Measurements from ENCODE around the gene DDX51.
"Not testable (repeated sequence)": the region's sequence is repeated elsewhere in the genome, so short reads cannot be mapped to it uniquely, and the experiment has no call there.

Gene DDX51

GRCh38 chr12:132116709-132117557 is 27.2 kb downstream of the DDX51 start:
- Mint-ChIP-seq H3K4me1 (ENCODE audit: low read depth) (no peaks in the 10 kb centered on the region), H3K9me3 (no peaks in the 10 kb centered on the region), H3K27me3 (ENCODE audit: low read depth) (no peaks in the 10 kb centered on the region), H3K27ac (no peak overlapping the region), H3K36me3 (ENCODE audit: low read depth) (peaks cover 2% of the 10 kb centered on the region), H3K4me3 (no peak overlapping the region)

- Mint-ChIP-seq H3K9me3 (no peaks in the 10 kb centered on the region), H3K4me3 (no peak overlapping the region), H3K36me3 (ENCODE audit: low read depth) (peaks cover 7% of the 10 kb centered on the region), H3K27ac (no peak overlapping the region), H3K27me3 (ENCODE audit: low read depth) (no peaks in the 10 kb centered on the region), H3K4me1 (ENCODE audit: low read depth) (no peaks in the 10 kb centered on the region)
These were observed 28.6 kb downstream of the DDX51 start for GRCh38 chr12:132115500-132115899.

GRCh38 chr12:132114667-132115066 is 29.5 kb downstream of the DDX51 start:
- H3K9me3 Mint-ChIP-seq, result no peaks in the 10 kb centered on the region
- no peaks in the 10 kb centered on the region for H3K4me1 Mint-ChIP-seq (ENCODE audit: low read depth)
- no peaks in the 10 kb centered on the region for H3K27me3 Mint-ChIP-seq (ENCODE audit: low read depth)
- H3K27ac Mint-ChIP-seq, result no peak overlapping the region
- no peak overlapping the region for H3K4me3 Mint-ChIP-seq
- H3K36me3 Mint-ChIP-seq (ENCODE audit: low read depth), result peaks cover 7% of the 10 kb centered on the region

GRCh38 chr12:132111654-132112304 is 32.3 kb downstream of the DDX51 start:
- Mint-ChIP-seq H3K36me3 (ENCODE audit: low read depth) (peaks cover 7% of the 10 kb centered on the region), H3K27me3 (ENCODE audit: low read depth) (no peaks in the 10 kb centered on the region), H3K9me3 (no peaks in the 10 kb centered on the region), H3K4me1 (ENCODE audit: low read depth) (no peaks in the 10 kb centered on the region), H3K27ac (no peak overlapping the region), H3K4me3 (no peak overlapping the region)

GRCh38 chr12:132110677-132111076 is 33.4 kb downstream of the DDX51 start:
- H3K4me1 Mint-ChIP-seq (ENCODE audit: low read depth), result no peaks in the 10 kb centered on the region
- no peak overlapping the region for H3K4me3 Mint-ChIP-seq
- peaks cover 7% of the 10 kb centered on the region for H3K36me3 Mint-ChIP-seq (ENCODE audit: low read depth)

GRCh38 chr12:132109741-132110140 is 34.4 kb downstream of the DDX51 start:
- H3K9me3 Mint-ChIP-seq, result no peaks in the 10 kb centered on the region

More at GRCh38 chr12:132110677-132111076, 33.4 kb downstream of the DDX51 start:
- Mint-ChIP-seq H3K27ac (no peak overlapping the region), H3K9me3 (no peaks in the 10 kb centered on the region), H3K27me3 (ENCODE audit: low read depth) (no peaks in the 10 kb centered on the region)

GRCh38 chr12:132108211-132108832 is 35.8 kb downstream of the DDX51 start:
- Mint-ChIP-seq H3K4me3 (no peak overlapping the region), H3K27me3 (ENCODE audit: low read depth) (no peaks in the 10 kb centered on the region), H3K27ac (no peak overlapping the region), H3K36me3 (ENCODE audit: low read depth) (peaks cover 7% of the 10 kb centered on the region), H3K4me1 (ENCODE audit: low read depth) (no peaks in the 10 kb centered on the region), H3K9me3 (no peaks in the 10 kb centered on the region)

More at GRCh38 chr12:132109741-132110140, 34.4 kb downstream of the DDX51 start:
- no peak overlapping the region for H3K4me3 Mint-ChIP-seq
- peaks cover 9% of the 10 kb centered on the region for H3K36me3 Mint-ChIP-seq (ENCODE audit: low read depth)
- no peaks in the 10 kb centered on the region for H3K4me1 Mint-ChIP-seq (ENCODE audit: low read depth)
- H3K27me3 Mint-ChIP-seq (ENCODE audit: low read depth), result no peaks in the 10 kb centered on the region
- H3K27ac Mint-ChIP-seq, result no peak overlapping the region

- H3K4me1 Mint-ChIP-seq (ENCODE audit: low read depth), result no peaks in the 10 kb centered on the region
- H3K27ac Mint-ChIP-seq, result no peak overlapping the region
- no peak overlapping the region for H3K4me3 Mint-ChIP-seq
- peaks cover 7% of the 10 kb centered on the region for H3K36me3 Mint-ChIP-seq (ENCODE audit: low read depth)
- no peaks in the 10 kb centered on the region for H3K9me3 Mint-ChIP-seq
- H3K27me3 Mint-ChIP-seq (ENCODE audit: low read depth), result no peaks in the 10 kb centered on the region
These were observed 37.2 kb downstream of the DDX51 start for GRCh38 chr12:132106921-132107320.

GRCh38 chr12:132105467-132105866 is 38.7 kb downstream of the DDX51 start:
- Mint-ChIP-seq H3K9me3 (no peaks in the 10 kb centered on the region), H3K4me3 (no peak overlapping the region), H3K36me3 (ENCODE audit: low read depth) (peaks cover 4% of the 10 kb centered on the region), H3K27ac (no peak overlapping the region), H3K27me3 (ENCODE audit: low read depth) (no peaks in the 10 kb centered on the region), H3K4me1 (ENCODE audit: low read depth) (no peaks in the 10 kb centered on the region)

- Mint-ChIP-seq H3K27me3 (ENCODE audit: low read depth) (no peaks in the 10 kb centered on the region), H3K36me3 (ENCODE audit: low read depth) (peaks cover 8% of the 10 kb centered on the region), H3K4me3 (no peak overlapping the region), H3K27ac (no peak overlapping the region), H3K4me1 (ENCODE audit: low read depth) (no peaks in the 10 kb centered on the region), H3K9me3 (no peaks in the 10 kb centered on the region)
These were observed 40.4 kb downstream of the DDX51 start for GRCh38 chr12:132103542-132104308.

GRCh38 chr12:132103072-132103471 is 41.0 kb downstream of the DDX51 start:
- H3K27ac Mint-ChIP-seq; H3K36me3 Mint-ChIP-seq (ENCODE audit: low read depth); H3K27me3 Mint-ChIP-seq (ENCODE audit: low read depth); H3K4me1 Mint-ChIP-seq (ENCODE audit: low read depth); H3K9me3 Mint-ChIP-seq; H3K4me3 Mint-ChIP-seq: not testable (repeated sequence)

GRCh38 chr12:132102297-132102696 is 41.8 kb downstream of the DDX51 start:
- H3K27me3 Mint-ChIP-seq (ENCODE audit: low read depth), result no peaks in the 10 kb centered on the region
- no peak overlapping the region for H3K4me3 Mint-ChIP-seq
- H3K9me3 Mint-ChIP-seq, result no peaks in the 10 kb centered on the region
- no peaks in the 10 kb centered on the region for H3K4me1 Mint-ChIP-seq (ENCODE audit: low read depth)
- H3K36me3 Mint-ChIP-seq (ENCODE audit: low read depth), result peaks cover 11% of the 10 kb centered on the region
- no peak overlapping the region for H3K27ac Mint-ChIP-seq

- Mint-ChIP-seq H3K27ac (no peak overlapping the region), H3K4me1 (ENCODE audit: low read depth) (peaks cover 8% of the 10 kb centered on the region), H3K4me3 (no peak overlapping the region), H3K9me3 (peaks cover 10% of the 10 kb centered on the region), H3K36me3 (ENCODE audit: low read depth) (peaks cover 25% of the 10 kb centered on the region), H3K27me3 (ENCODE audit: low read depth) (no peaks in the 10 kb centered on the region)
These were observed 43.6 kb downstream of the DDX51 start for GRCh38 chr12:132100306-132101065.

GRCh38 chr12:132099739-132100138 is 44.4 kb downstream of the DDX51 start:
- H3K9me3 Mint-ChIP-seq, result peaks cover 12% of the 10 kb centered on the region
- H3K27ac Mint-ChIP-seq, result no peak overlapping the region
- peaks cover 28% of the 10 kb centered on the region for H3K36me3 Mint-ChIP-seq (ENCODE audit: low read depth)
- no peaks in the 10 kb centered on the region for H3K27me3 Mint-ChIP-seq (ENCODE audit: low read depth)
- H3K4me3 Mint-ChIP-seq, result no peak overlapping the region
- H3K4me1 Mint-ChIP-seq (ENCODE audit: low read depth), result peaks cover 9% of the 10 kb centered on the region

All from T-helper 1 cell treated with Interleukin-12 subunit alpha and Interleukin-12 subunit beta and Interleukin-4 antibody, amounts not matched to agents 30 μg/mL and 1 μg/mL, for 36 hours (primary cell).